Measurements from ENCODE around the gene SLC29A1.

The SLC29A1 gene

DNA sequence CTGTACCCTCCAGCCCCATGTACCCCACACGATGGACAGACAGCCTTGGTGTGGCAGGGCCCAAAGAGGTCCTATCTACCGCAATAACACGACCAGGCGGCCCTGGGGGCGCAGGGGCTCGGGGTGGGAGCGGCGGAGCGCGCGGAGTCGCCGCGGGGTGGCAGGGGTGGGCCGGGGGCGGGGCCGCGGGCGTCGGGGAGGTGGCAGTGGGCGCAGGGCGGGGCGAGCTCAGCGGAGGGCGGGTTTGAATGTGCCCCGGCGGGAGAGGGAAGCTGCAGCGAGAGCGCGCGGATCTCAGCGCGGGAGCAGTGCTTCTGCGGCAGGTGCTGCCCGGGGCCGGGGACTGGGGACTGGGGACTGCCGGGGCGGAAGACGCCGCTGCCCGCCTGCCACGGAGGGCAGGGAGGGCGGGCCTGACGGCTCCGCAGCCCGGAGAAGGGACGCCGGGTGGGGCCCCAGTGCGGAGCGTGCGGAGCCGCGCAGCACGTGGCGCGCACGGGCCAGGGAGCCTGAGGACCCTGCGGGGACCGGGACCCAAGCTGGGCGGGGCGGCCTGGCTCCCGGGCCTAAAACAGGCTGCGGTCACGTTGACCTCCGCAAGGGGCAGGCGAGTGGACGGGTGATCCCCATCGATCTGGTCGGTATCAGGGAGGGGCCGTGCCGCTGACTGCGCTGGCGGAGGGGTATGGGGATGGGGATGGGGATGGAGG is at the start of gene SLC29A1:
TSS of gene SLC29A1 (plus strand) at position 277 of the 710 bp plus-strand sequence. CDS start 3,719 bp downstream, outside the sequence.
- H3K9me3 ChIP-seq (ENCODE audit: insufficient read depth, low read length, severe bottlenecking), result no peaks in the 10 kb centered on the region
- H2AFZ ChIP-seq (ENCODE audit: low read depth, low read length), result peak within 1 kb of the TSS; percentile 80
- H3K4me2 ChIP-seq (ENCODE audit: insufficient read depth, low read length), result peak within 1 kb of the TSS; percentile 87
- H3K79me2 ChIP-seq (ENCODE audit: insufficient read depth, low read length), result peaks cover 23% of the 10 kb centered on the region
- H3K27ac ChIP-seq (ENCODE audit: low read length), result peak within 1 kb of the TSS; percentile 40
- peaks cover 7% of the 10 kb centered on the region for H3K27me3 ChIP-seq (ENCODE audit: insufficient read depth, low read length, poor library complexity)
- ATAC-seq (ENCODE audit: insufficient read depth, low read depth) (peak; percentile 76), DNase-seq (peak; percentile 88)
- peak within 1 kb of the TSS; percentile 15 to 68 for H3K4me3 ChIP-seq (ENCODE audit: low read depth in 1 of 2, low read length in 2 of 2)
- peaks cover 8% of the 10 kb centered on the region for H3K36me3 ChIP-seq (ENCODE audit: insufficient read depth, low read length)
- H3K9ac ChIP-seq (ENCODE audit: low read depth, low read length), result peak within 1 kb of the TSS; percentile 69
- no peak for TF ChIP-seq EZH2 (IDR thresholded peaks at IDR 0.05; ENCODE audit: borderline replicate concordance, low read depth, low read length, severe bottlenecking)
- TF ChIP-seq, protein P1, sequence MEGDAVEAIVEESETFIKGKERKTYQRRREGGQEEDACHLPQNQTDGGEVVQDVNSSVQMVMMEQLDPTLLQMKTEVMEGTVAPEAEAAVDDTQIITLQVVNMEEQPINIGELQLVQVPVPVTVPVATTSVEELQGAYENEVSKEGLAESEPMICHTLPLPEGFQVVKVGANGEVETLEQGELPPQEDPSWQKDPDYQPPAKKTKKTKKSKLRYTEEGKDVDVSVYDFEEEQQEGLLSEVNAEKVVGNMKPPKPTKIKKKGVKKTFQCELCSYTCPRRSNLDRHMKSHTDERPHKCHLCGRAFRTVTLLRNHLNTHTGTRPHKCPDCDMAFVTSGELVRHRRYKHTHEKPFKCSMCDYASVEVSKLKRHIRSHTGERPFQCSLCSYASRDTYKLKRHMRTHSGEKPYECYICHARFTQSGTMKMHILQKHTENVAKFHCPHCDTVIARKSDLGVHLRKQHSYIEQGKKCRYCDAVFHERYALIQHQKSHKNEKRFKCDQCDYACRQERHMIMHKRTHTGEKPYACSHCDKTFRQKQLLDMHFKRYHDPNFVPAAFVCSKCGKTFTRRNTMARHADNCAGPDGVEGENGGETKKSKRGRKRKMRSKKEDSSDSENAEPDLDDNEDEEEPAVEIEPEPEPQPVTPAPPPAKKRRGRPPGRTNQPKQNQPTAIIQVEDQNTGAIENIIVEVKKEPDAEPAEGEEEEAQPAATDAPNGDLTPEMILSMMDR (IDR thresholded peaks at IDR 0.05; ENCODE audit: borderline replicate concordance, extremely low read depth, low read length, poor library complexity, severe bottlenecking), result peak; percentile 36
- H4K20me1 ChIP-seq (ENCODE audit: insufficient read depth, low read length), result peaks cover 27% of the 10 kb centered on the region
- H3K4me1 ChIP-seq (ENCODE audit: insufficient read depth, low read length), result peaks cover 51% of the 10 kb centered on the region

DNA sequence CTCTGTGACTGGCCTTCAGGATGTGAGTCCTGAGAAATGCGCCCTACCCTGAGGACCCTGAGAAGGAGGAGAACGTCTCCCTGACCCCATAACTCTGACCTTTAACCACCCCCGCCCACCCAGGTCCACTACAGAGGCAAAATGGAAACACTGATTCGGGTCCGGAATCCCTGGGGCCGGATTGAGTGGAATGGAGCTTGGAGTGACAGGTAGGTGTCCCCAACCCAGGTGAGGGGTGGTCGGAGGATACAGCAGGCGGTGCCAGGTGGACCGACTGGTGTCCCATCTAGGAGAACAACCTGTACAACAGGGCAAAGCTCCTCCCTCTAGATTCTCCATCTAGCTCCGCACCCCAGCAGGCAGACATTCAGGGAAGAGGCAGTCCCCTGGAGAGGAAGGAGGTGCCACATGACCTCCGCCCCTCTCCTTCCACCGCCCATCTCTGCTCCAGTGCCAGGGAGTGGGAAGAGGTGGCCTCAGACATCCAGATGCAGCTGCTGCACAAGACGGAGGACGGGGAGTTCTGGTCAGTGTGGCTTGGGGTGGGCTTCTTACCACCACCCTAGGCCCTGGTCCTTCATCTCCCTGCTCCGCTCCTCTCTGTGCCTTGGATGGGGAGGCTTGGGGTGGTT is 47.1 kb upstream of the SLC29A1 start:
- Histone ChIP-seq H2AFZ (ENCODE audit: low read depth, low read length) (no peak overlapping the region), H4K20me1 (ENCODE audit: insufficient read depth, low read length) (no peaks in the 10 kb centered on the region), H3K4me1 (ENCODE audit: insufficient read depth, low read length) (peaks cover 3% of the 10 kb centered on the region; the same call in 1 of the 2 replicates), H3K27me3 (ENCODE audit: insufficient read depth, low read length, poor library complexity) (no peaks in the 10 kb centered on the region), H3K4me2 (ENCODE audit: insufficient read depth, low read length) (no peak overlapping the region), H3K27ac (ENCODE audit: low read length) (no peak overlapping the region), H3K9ac (ENCODE audit: low read depth, low read length) (no peak overlapping the region), H3K36me3 (ENCODE audit: insufficient read depth, low read length) (no peaks in the 10 kb centered on the region), H3K9me3 (ENCODE audit: insufficient read depth, low read length, severe bottlenecking) (no peaks in the 10 kb centered on the region), H3K4me3 (ENCODE audit: low read depth in 1 of 2, low read length in 2 of 2) (no peak overlapping the region), H3K79me2 (ENCODE audit: insufficient read depth, low read length) (no peaks in the 10 kb centered on the region)
- ATAC-seq (ENCODE audit: insufficient read depth, low read depth) (no peak), DNase-seq (no peak)
- TF ChIP-seq, protein P1 (IDR thresholded peaks at IDR 0.05; ENCODE audit: borderline replicate concordance, extremely low read depth, low read length, poor library complexity, severe bottlenecking), result no peak
- no peak for TF ChIP-seq EZH2 (IDR thresholded peaks at IDR 0.05; ENCODE audit: borderline replicate concordance, low read depth, low read length, severe bottlenecking)

DNA sequence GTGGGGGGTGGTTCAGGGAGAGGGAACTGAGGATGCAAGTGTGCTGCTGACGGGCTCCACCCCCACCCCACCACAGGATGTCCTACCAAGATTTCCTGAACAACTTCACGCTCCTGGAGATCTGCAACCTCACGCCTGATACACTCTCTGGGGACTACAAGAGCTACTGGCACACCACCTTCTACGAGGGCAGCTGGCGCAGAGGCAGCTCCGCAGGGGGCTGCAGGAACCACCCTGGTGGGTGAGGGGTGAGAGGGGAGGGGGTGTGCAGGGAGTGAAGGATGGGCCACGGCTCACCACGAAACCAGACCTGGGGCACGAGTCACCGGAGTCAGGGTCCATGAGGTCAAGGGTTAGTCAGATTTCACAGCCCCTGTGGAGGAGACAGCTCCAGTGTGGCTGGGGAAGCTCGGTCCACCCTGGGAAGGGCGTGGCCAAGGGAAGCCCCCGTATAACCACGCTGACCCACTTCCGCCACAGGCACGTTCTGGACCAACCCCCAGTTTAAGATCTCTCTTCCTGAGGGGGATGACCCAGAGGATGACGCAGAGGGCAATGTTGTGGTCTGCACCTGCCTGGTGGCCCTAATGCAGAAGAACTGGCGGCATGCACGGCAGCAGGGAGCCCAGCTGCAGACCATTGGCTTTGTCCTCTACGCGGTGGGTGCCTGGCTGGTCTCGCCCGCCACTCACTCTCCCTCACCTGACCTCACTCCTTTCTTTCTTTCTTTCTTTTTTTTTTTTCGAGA is 46.5 kb upstream of the SLC29A1 start:
- no peak overlapping the region for H2AFZ ChIP-seq (ENCODE audit: low read depth, low read length)
- no peak overlapping the region for H3K4me3 ChIP-seq (ENCODE audit: low read depth in 1 of 2, low read length in 2 of 2)
- no peak overlapping the region for H3K9ac ChIP-seq (ENCODE audit: low read depth, low read length)
- H3K79me2 ChIP-seq (ENCODE audit: insufficient read depth, low read length), result no peaks in the 10 kb centered on the region
- no peaks in the 10 kb centered on the region for H3K36me3 ChIP-seq (ENCODE audit: insufficient read depth, low read length)
- DNase-seq, result peak; percentile 36
- no peak overlapping the region for H3K4me2 ChIP-seq (ENCODE audit: insufficient read depth, low read length)
- H3K9me3 ChIP-seq (ENCODE audit: insufficient read depth, low read length, severe bottlenecking), result no peaks in the 10 kb centered on the region
- no peaks in the 10 kb centered on the region for H3K27me3 ChIP-seq (ENCODE audit: insufficient read depth, low read length, poor library complexity)
- ATAC-seq (ENCODE audit: insufficient read depth, low read depth), result peak; percentile 44; the same call in 2 of the 3 replicates
- no peak for TF ChIP-seq EZH2 (IDR thresholded peaks at IDR 0.05; ENCODE audit: borderline replicate concordance, low read depth, low read length, severe bottlenecking)
- TF ChIP-seq, protein P1 (IDR thresholded peaks at IDR 0.05; ENCODE audit: borderline replicate concordance, extremely low read depth, low read length, poor library complexity, severe bottlenecking), result no peak
- H4K20me1 ChIP-seq (ENCODE audit: insufficient read depth, low read length), result no peaks in the 10 kb centered on the region
- H3K4me1 ChIP-seq (ENCODE audit: insufficient read depth, low read length), result peaks cover 3% of the 10 kb centered on the region; the same call in 1 of the 2 replicates
- no peak overlapping the region for H3K27ac ChIP-seq (ENCODE audit: low read length)

Measured in DND-41 (cell line).